ENCODE data around the gene TMEM114.

DNA sequence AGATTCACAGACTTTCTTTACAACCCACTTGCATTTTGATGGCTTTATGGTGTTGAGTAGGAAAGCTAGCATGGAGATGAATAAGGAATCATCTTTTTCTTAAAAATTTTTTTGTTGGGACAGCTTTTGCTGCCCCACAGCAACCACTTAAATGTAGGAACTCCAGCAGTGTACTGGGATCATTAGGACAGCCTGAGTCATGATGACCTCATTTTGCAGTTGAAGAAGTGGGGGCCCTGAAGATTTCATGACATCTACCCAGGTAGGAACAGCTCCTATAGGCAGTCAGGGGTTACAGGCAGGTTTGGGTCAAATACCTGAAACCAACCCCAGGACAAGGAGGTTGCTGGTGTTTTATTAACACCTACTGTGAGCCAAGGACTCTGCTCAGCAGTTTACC, 33.3 kb upstream of the TMEM114 start:
- TF ChIP-seq SUZ12 (IDR thresholded peaks at IDR 0.05), result no peak
- TF ChIP-seq ELF4 (IDR thresholded peaks at IDR 0.05), result no peak
- no peak for TF ChIP-seq TARDBP (IDR thresholded peaks at IDR 0.05)
- no peak for TF ChIP-seq FOXA1 (IDR thresholded peaks at IDR 0.05)
- TF ChIP-seq FOXK2 (IDR thresholded peaks at IDR 0.05), result no peak
- no peak for TF ChIP-seq SP1 (IDR thresholded peaks at IDR 0.05)

All from HEK293T (cell line).